H9 (cell line): ENCODE results near the gene F13A1. TPM values are rescaled to one million over a fixed set of nuclear protein-coding genes. Genes with fewer than 3 reads are reported as not detected.

ENCODE experiments used
- DNase-seq: peaks from one replicate; pipeline ENCODE4 v3.0.0-alpha.2; 2017
- H2AFZ ChIP-seq: one replicate; pipeline ENCODE4 v1.6.1; 2013; ENCODE audit warnings: mild to moderate bottlenecking, low read length, control low read depth, moderate library complexity
- H2AK5ac ChIP-seq: 2 replicates; pipeline ENCODE4 v1.6.1; 2013; ENCODE audit warnings: low read length, control low read depth, mixed read lengths; ENCODE audit not compliant: insufficient read length
- H2BK120ac ChIP-seq: one replicate; pipeline ENCODE4 v1.6.1; 2013; ENCODE audit warnings: low read depth, mild to moderate bottlenecking, low read length, control low read depth, inconsistent platforms; ENCODE audit not compliant: poor library complexity, severe bottlenecking
- H2BK12ac ChIP-seq: 2 replicates; pipeline ENCODE4 v1.6.1; 2013; ENCODE audit warnings: low read length, control low read depth, mixed read lengths, low read depth; ENCODE audit not compliant: insufficient read length
- H2BK15ac ChIP-seq: 2 replicates; pipeline ENCODE4 v1.6.1; 2013; ENCODE audit warnings: low read depth, low read length, control low read depth
- H2BK20ac ChIP-seq: one replicate; pipeline ENCODE4 v1.6.1; 2013; ENCODE audit warnings: low read depth, mild to moderate bottlenecking, low read length, control low read depth, inconsistent platforms; ENCODE audit not compliant: poor library complexity, severe bottlenecking
- H2BK5ac ChIP-seq: 2 replicates; pipeline ENCODE4 v1.6.1; 2013; ENCODE audit warnings: low read length, control low read depth, mixed read lengths; ENCODE audit not compliant: insufficient read length
- H3K14ac ChIP-seq: 2 replicates; pipeline ENCODE4 v1.6.1; 2013; ENCODE audit warnings: low read length, control low read depth; ENCODE audit not compliant: insufficient read depth
- H3K18ac ChIP-seq: 2 replicates; pipeline ENCODE4 v1.6.1; 2013; ENCODE audit warnings: low read depth, mild to moderate bottlenecking, mixed read lengths, low read length, control low read depth; ENCODE audit not compliant: insufficient read length
- H3K23ac ChIP-seq: 2 replicates; pipeline ENCODE4 v1.6.1; 2013; ENCODE audit warnings: low read length, control low read depth, mixed read lengths, low read depth; ENCODE audit not compliant: insufficient read length
- H3K23me2 ChIP-seq: 2 replicates; pipeline ENCODE4 v1.6.1; 2013; ENCODE audit warnings: low read depth, mild to moderate bottlenecking, mixed read lengths, low read length, control low read depth; ENCODE audit not compliant: insufficient read length, poor library complexity, severe bottlenecking
- H3K27ac ChIP-seq: 2 replicates; pipeline ENCODE4 v1.5.1; 2013; ENCODE audit warnings: low read length, control low read depth, mixed read lengths, low read depth; ENCODE audit not compliant: insufficient read length
- H3K27me3 ChIP-seq: 2 replicates; pipeline ENCODE4 v1.6.1; 2013; ENCODE audit warnings: low read length, control low read depth, inconsistent platforms; ENCODE audit not compliant: insufficient read depth
- H3K4ac ChIP-seq: 2 replicates; pipeline ENCODE4 v1.6.1; 2013; ENCODE audit warnings: low read depth, mild to moderate bottlenecking, control low read depth, inconsistent platforms, low read length, moderate library complexity
- H3K4me1 ChIP-seq: 2 replicates; pipeline ENCODE4 v1.6.1; 2013; ENCODE audit warnings: low read length, control low read depth, inconsistent platforms; ENCODE audit not compliant: insufficient read depth
- H3K4me2 ChIP-seq: 2 replicates; pipeline ENCODE4 v1.6.1; 2013; ENCODE audit warnings: low read length, control low read depth, mixed read lengths; ENCODE audit not compliant: insufficient read length, insufficient read depth
- H3K56ac ChIP-seq: 2 replicates; pipeline ENCODE4 v1.6.1; 2013; ENCODE audit warnings: low read depth, mild to moderate bottlenecking, mixed read lengths, low read length, control low read depth; ENCODE audit not compliant: insufficient read length
- H3K79me1 ChIP-seq: 2 replicates; pipeline ENCODE4 v1.6.1; 2013; ENCODE audit warnings: low read depth, mild to moderate bottlenecking, moderate library complexity, low read length, control low read depth, inconsistent platforms; ENCODE audit not compliant: insufficient read depth, poor library complexity, severe bottlenecking
- H3K79me2 ChIP-seq: 2 replicates; pipeline ENCODE4 v1.6.1; 2013; ENCODE audit warnings: low read length, control low read depth, inconsistent platforms; ENCODE audit not compliant: insufficient read depth
- H3K9ac ChIP-seq: 2 replicates; pipeline ENCODE4 v1.6.1; 2013; ENCODE audit warnings: low read length, control low read depth, mixed read lengths; ENCODE audit not compliant: insufficient read length; ENCODE audit errors: extremely low read depth
- H3K9me3 ChIP-seq: one replicate; pipeline ENCODE4 v1.6.1; 2013; ENCODE audit warnings: low read depth, low read length, inconsistent platforms; ENCODE audit not compliant: control insufficient read depth
- H3T11ph ChIP-seq: one replicate; pipeline ENCODE4 v1.6.1; 2013; ENCODE audit warnings: mild to moderate bottlenecking, low read length, control low read depth, inconsistent platforms
- H4K20me1 ChIP-seq: one replicate; pipeline ENCODE4 v1.6.1; 2013; ENCODE audit not compliant: control insufficient read depth, insufficient read length, insufficient read depth
- H4K5ac ChIP-seq: 2 replicates; pipeline ENCODE4 v1.6.1; 2013; ENCODE audit warnings: low read depth, mild to moderate bottlenecking, mixed read lengths, low read length, control low read depth; ENCODE audit not compliant: insufficient read length
- H4K8ac ChIP-seq: replicated peaks from 2 replicates; pipeline ENCODE4 v1.6.1; 2013; ENCODE audit warnings: low read length, control low read depth, mixed read lengths, low read depth; ENCODE audit not compliant: insufficient read length
- H4K91ac ChIP-seq: 2 replicates; pipeline ENCODE4 v1.6.1; 2013; ENCODE audit warnings: low read depth, mild to moderate bottlenecking, moderate library complexity, mixed read lengths, low read length, control low read depth; ENCODE audit not compliant: insufficient read length
- H3K27ac Mint-ChIP-seq, 3 experiments: 2 replicates in 2 of 3; 3 replicates in 1 of 3; pipeline ENCODE4 v1.8.0; 2020 to 2021; ENCODE audit warnings: mixed read lengths in 3 of 3, mild to moderate bottlenecking in 1 of 3, moderate library complexity in 1 of 3
- H3K27me3 Mint-ChIP-seq: 2 replicates; pipeline ENCODE4 v1.8.0; 2021; ENCODE audit warnings: low read depth, mild to moderate bottlenecking, moderate library complexity, mixed read lengths
- H3K36me3 Mint-ChIP-seq, 3 experiments: 2 replicates in 2 of 3; 3 replicates in 1 of 3; pipeline ENCODE4 v1.8.0; 2020 to 2021; ENCODE audit warnings: low read depth in 3 of 3, mixed read lengths in 3 of 3; ENCODE audit not compliant: insufficient read depth in 1 of 3
- H3K4me1 Mint-ChIP-seq, 2 experiments: 2 replicates each; pipeline ENCODE4 v1.8.0; 2020; ENCODE audit warnings: mixed read lengths in 2 of 2
- H3K4me3 Mint-ChIP-seq, 2 experiments: 2 replicates in 1 of 2; 3 replicates in 1 of 2; pipeline ENCODE4 v1.8.0; 2020 to 2021; ENCODE audit warnings: mild to moderate bottlenecking in 2 of 2, mixed read lengths in 2 of 2, moderate library complexity in 1 of 2
- H3K9me3 Mint-ChIP-seq, 2 experiments: 2 replicates in 1 of 2; 3 replicates in 1 of 2; pipeline ENCODE4 v1.8.0; 2020; ENCODE audit warnings: mild to moderate bottlenecking in 2 of 2, mixed read lengths in 2 of 2, moderate library complexity in 1 of 2
- WGBS: extraction: QIAGEN DNeasy Blood & Tissue Kit; methylation state at CpG from one replicate; pipeline ENCODE4 v1.1.7; 2013; ENCODE audit warnings: missing lambda C conversion rate, low lambda C conversion rate, mixed read lengths; ENCODE audit not compliant: insufficient read length; ENCODE audit errors: extremely low coverage; 5-methylcytosine and 5-hydroxymethylcytosine counted together
- total RNA-seq: library from RNA; stranded (reverse); gene quantifications from 2 replicates; pipeline ENCODE4 v1.2.1, GENCODE V29; 2021
- TF ChIP-seq, protein P1 (sequence below): fragments of 200-600 bp; sonication (generic); conservative IDR thresholded peaks from 3 replicates; pipeline ENCODE4 v1.8.0; 2021; ENCODE audit warnings: antibody characterized with exemption, mild to moderate bottlenecking

The F13A1 gene
- total RNA-seq, 1 experiment from 2014 or later: 0.15 TPM

DNA sequence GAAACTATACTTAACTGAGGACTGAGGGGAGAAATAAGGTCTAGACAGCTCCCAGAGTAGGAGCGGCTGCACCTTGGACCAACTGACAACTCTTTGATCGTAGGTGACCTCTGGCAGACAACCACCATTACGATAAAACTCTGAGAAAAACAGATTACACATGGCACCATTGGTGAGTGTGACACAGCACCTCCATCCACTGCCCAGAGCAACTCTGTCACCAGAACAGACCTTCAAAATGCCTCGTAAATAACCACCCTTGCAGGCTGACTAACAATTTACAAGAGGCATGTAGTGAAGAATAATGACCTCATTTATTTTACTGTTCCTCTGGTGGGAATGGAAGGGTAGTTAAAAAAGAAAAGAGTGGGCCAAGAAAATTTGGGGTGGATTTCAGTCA lies 64.2 kb downstream of the F13A1 start:
- peaks cover 0 to 2% (median 0%) of the 10 kb centered on the region in 3 experiments; a peak in 1 of 7 replicates for H3K36me3 Mint-ChIP-seq
- Histone ChIP-seq H3K23me2 (no peaks in the 10 kb centered on the region), H2AFZ (no peak overlapping the region)

More for the DNA sequence above, 64.2 kb downstream of the F13A1 start:
- Histone ChIP-seq H3K79me1 (no peaks in the 10 kb centered on the region), H3K27ac (no peak overlapping the region), H4K8ac (no peak overlapping the region), H3K4me2 (no peak overlapping the region), H3K27me3 (no peaks in the 10 kb centered on the region), H2BK5ac (no peak overlapping the region), H3K18ac (no peak overlapping the region), H4K91ac (no peak overlapping the region), H4K5ac (no peak overlapping the region), H2BK20ac (no peak overlapping the region), H2AK5ac (no peak overlapping the region), H3T11ph (no peak overlapping the region), H4K20me1 (no peaks in the 10 kb centered on the region), H3K9ac (no peak overlapping the region), H3K23ac (no peak overlapping the region), H2BK15ac (no peak overlapping the region), H3K4ac (no peak overlapping the region), H2BK120ac (no peak overlapping the region), H3K4me1 (no peaks in the 10 kb centered on the region), H3K56ac (no peak overlapping the region), H3K9me3 (no peaks in the 10 kb centered on the region), H3K79me2 (no peaks in the 10 kb centered on the region), H2BK12ac (no peak overlapping the region), H3K14ac (no peak overlapping the region)
- Mint-ChIP-seq H3K9me3 (no peaks in the 10 kb centered on the region), H3K4me3 (no peak overlapping the region), H3K27ac (no peak overlapping the region), H3K4me1 (peaks cover 16 to 23% of the 10 kb centered on the region in 2 experiments), H3K27me3 (peaks cover 2% of the 10 kb centered on the region; the same call in 1 of the 2 replicates)
- TF ChIP-seq, protein P1, sequence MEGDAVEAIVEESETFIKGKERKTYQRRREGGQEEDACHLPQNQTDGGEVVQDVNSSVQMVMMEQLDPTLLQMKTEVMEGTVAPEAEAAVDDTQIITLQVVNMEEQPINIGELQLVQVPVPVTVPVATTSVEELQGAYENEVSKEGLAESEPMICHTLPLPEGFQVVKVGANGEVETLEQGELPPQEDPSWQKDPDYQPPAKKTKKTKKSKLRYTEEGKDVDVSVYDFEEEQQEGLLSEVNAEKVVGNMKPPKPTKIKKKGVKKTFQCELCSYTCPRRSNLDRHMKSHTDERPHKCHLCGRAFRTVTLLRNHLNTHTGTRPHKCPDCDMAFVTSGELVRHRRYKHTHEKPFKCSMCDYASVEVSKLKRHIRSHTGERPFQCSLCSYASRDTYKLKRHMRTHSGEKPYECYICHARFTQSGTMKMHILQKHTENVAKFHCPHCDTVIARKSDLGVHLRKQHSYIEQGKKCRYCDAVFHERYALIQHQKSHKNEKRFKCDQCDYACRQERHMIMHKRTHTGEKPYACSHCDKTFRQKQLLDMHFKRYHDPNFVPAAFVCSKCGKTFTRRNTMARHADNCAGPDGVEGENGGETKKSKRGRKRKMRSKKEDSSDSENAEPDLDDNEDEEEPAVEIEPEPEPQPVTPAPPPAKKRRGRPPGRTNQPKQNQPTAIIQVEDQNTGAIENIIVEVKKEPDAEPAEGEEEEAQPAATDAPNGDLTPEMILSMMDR: no peak
- no CpG with 5 or more reads among the region's 4 CpGs for WGBS
- DNase-seq: no peak
